Femur (tissue), 1 donor: ENCODE measurements around the gene MRPL3.

Experiments used
- DNase-seq: peaks from one replicate; pipeline ENCODE4 v3.0.0-alpha.2; 2017

MRPL3 gene

DNA sequence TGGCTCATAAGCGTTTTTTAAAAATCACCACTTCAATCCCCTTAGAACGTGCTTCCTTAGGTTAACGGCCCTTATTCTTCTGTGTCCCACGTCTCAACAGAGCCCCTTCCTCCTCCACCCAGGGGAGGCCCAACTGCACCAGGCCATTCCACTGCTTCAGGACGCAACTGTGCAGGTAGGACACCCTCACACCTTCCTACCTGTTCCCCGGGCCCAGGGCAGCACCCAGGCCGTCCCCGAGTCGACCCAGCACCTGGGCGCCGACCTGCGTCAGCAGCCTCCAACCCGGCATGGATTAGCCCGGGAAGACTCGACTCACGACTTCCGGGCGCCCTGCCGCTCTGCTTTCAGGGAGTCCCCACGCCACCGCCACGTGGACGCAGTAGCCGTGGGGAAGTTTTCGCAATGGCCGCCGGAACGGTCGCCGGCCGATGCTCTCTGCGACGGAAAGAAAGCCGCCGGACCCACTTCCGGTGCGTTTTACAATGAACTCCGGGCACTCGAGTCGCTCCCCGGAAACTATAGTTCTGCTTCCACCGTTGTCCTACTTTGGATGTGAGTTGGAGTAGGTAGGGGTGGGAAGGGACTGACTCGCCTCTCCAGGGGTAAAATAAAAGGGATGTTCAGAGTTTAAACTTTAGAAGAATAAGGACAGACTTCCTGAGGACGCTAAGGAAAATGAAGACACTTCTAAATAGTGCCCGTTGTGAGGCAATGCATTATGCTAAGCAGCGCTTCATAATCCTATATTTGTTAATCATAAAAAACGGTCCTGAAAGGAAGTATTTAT is at the start of gene MRPL3:
MRPL3 (minus strand) TSS at position 442 of the 790 bp plus-strand sequence; CDS start at position 292, 150 bp downstream.
- DNase-seq = peak; percentile 91

- DNase-seq = no peak
Measured at GRCh38 chr3:131551761-131552160, 49.0 kb upstream of the MRPL3 start.

- DNase-seq = no peak
Measured at GRCh38 chr3:131550562-131551465, 48.0 kb upstream of the MRPL3 start.

- no peak for DNase-seq
Measured at GRCh38 chr3:131549340-131549739, 46.6 kb upstream of the MRPL3 start.

- DNase-seq = no peak
Measured at GRCh38 chr3:131547585-131547984, 44.8 kb upstream of the MRPL3 start.

GRCh38 chr3:131546441-131546840 is 43.7 kb upstream of the MRPL3 start:
- no peak for DNase-seq

- DNase-seq = no peak
Measured at GRCh38 chr3:131544557-131544956, 41.8 kb upstream of the MRPL3 start.

DNA sequence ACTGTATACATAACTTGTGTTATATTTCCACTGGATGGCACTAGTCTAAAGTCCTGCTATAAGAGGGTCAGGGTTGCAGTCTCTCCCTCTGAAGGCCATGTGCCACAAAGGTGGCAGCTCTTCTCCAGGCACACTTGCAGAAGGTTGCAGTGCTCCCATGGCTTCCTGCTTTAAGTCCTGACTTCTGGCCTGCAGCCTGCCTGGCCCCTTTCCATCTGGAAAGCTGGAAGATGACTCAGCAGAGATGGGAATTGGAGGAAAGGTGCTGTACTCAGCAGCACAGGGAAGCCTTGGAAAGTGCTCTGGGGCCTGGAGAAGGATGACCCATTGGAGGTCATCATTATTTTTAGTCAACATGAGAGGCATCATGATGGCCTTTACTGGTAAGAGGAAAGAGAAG is 40.9 kb upstream of the MRPL3 start:
- peak; percentile 60 for DNase-seq

DNA sequence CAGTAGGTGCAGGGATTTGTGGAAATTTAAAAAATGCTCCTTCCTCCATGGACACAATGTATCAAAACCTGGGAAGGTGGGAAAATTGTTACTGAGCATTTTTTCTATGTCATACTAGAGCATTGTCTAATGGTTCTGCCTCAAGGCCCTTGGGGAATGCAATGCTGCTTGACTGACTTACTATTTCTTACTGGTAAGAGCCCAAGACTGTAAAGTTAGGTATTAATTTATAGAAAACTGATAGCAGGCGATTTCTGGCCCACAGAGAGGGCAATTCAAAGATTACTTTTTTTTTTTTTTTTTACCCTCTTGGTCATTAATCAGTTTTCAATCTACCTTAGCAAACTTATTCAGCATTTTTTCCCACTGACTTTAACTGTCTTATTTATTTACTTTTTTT is 38.5 kb upstream of the MRPL3 start:
- DNase-seq = no peak

DNA sequence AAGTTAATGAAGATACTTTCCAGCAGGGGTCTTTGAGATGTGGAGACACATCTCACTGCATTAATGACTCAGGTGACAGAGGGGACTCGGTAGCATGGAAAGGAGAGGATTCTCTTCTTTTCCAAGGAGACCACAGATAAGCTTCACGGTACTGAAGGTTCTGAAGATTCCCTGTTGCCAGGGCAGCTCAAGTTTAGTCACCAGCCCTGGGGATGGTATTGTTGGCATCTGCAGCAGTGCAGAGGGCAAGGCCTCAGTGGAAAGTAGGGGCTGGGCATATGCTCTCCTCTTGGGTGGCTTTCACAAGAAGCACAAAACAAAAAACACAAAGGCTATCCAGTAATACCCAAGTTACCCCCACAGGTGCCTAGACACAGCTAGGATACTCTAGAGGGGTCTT is 38.0 kb upstream of the MRPL3 start:
- DNase-seq = no peak

DNA sequence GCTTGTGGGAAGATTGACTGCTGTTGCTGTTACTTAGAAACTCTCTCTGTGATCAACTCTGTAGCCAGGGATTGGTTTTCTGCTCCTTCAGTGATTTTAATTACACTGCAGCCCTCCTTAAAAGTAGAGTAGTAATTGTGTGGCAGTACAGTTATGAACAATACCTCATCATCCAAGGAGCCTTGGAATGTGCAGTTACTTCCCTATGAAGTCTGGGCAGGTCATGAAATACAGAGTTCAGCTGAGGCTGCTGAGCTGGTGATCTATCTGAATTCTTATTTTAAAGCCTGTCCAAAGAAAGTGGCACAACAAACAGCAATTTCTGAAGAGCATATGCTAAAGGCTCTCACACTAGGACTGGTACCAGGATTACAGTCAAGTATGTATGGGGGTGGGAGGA is 37.4 kb upstream of the MRPL3 start:
- DNase-seq = no peak

DNA sequence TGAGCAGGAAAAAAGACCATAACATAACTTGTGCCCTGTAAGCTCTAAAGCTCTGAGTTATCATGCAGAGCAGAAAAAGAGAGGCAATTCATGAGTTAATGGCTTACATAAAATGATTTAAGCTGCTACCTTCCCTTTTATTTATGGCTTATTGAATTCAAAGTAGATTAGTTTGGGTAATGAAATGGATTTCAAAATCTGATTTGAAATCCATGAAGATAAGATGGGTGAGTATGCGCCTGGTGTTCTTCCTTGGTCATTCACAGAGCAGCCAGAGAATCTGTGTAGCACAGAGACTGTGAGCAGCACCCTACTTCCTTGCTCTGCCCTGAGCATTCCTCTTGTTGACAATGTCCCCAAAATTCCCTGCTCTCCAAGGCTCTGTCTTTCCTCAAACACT is 36.2 kb upstream of the MRPL3 start:
- no peak for DNase-seq

- DNase-seq = no peak
Measured at GRCh38 chr3:131537531-131537930, 34.8 kb upstream of the MRPL3 start.

GRCh38 chr3:131535596-131535995 is 32.8 kb upstream of the MRPL3 start:
- DNase-seq = no peak

DNA sequence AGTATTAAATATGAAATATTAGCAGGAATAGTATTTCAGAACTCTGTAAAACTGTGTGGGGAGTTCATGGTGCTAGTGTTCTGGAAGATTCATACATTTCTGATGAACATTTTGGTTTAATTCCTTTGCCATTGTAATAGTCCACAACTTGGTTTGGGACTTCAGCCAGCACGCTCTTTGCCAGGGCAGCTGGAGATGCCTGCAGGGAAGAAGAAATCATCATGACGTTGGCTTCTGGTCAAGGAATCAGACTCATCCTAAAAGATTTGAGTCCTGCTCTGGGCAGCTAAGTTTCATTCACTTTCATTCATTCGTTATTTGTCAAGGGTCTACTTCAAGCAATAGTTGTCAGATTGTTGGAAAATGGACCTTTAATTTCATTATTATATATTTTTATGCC is 32.4 kb upstream of the MRPL3 start:
- DNase-seq = peak; percentile 46

DNA sequence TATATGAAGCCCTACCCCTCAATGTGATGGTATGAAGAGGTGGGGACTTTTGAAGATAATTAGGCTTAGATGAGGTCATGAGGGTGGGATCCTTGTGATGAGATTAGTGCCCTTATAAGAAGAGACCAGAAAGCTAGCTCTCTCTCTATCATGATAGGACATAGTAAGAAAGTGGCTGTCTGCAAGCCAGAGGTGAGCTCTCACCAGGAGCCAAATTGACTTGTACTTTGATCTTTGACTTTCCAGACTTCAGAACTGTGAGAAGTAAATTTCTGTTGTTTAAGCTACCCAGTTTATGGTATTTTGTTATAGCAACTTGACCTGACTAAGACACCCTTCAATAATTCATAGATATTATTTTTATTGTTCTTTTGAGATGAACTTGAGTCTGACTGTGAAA is 29.9 kb upstream of the MRPL3 start:
- DNase-seq = no peak

DNA sequence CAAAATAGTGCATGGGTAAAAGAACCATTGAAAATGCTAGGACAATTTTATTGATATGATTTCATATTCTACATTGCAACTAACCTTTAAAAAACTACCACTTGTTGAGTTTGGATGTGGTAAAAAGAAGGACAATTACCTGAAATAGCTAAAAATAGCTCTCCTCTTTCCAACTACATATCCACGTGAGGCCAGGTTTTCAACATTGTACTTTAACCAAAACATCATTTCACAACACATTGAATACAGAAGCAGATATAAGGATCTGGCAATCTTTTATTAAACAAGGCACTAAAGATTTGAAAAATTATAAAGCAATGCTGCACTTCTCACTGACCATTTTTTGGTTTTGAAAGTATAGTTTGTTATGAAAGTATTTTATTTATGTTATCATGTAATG is 28.1 kb upstream of the MRPL3 start:
- no peak for DNase-seq

DNA sequence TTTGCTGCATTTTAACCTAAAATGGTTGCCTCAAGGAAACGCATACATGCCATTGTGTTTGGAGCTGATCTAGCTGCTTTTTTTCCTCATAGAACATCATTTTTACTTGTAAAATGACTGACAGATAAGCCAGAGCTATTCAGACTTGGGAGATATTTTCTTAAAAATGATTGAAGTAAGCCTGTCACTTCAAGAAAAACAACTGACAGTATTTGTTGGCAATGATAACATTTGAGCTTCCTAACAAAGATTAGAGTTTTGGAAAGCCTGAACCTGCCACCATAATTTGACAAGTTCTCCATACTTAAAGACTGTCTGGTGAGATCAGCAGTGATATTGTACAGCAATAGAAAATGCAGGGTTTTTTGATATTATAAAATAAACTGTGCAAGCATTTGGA is 27.6 kb upstream of the MRPL3 start:
- DNase-seq = no peak

GRCh38 chr3:131526801-131527347 is 24.1 kb upstream of the MRPL3 start:
- DNase-seq = peak; percentile 75

GRCh38 chr3:131518680-131519079 is 15.9 kb upstream of the MRPL3 start:
- no peak for DNase-seq

- no peak for DNase-seq
Measured at GRCh38 chr3:131505421-131505820, 2.6 kb upstream of the MRPL3 start.

DNA sequence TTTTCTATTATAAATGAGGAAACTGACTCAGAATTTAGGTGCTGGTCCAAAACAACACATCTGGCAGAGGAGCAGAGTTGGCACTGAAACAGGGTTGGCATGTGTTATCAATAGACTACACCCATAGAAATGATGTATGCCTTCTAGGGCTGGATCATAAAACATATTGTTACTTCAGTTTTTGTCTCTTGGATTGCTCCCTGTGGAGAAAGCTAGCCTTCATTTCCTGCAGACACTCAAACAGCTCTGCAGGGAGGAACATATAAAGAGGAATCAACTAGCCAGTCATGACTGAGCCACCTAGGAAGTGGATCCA is 507 bp upstream of the MRPL3 start:
- DNase-seq = no peak

GRCh38 chr3:131501949-131502348 is 822 bp downstream of the MRPL3 start:
- DNase-seq = no peak

- DNase-seq = no peak
Measured at GRCh38 chr3:131494706-131495105, 8.1 kb downstream of the MRPL3 start.
